Parathyroid adenoma (tissue), 2 donors: Measurements from ENCODE around the gene GPX6.

ENCODE experiments used
- H2AFZ ChIP-seq: fragments of 300-600 bp; sonication (generic); one replicate; pipeline ENCODE4 v1.7.0; 2017; ENCODE audit warnings: antibody characterized with exemption, mild to moderate bottlenecking
- H3K27ac ChIP-seq: fragments of 300-600 bp; sonication (generic); one replicate; pipeline ENCODE4 v1.7.0; 2017
- H3K27me3 ChIP-seq: fragments of 300-600 bp; sonication (generic); one replicate; pipeline ENCODE4 v1.7.0; 2017; ENCODE audit warnings: low read length; ENCODE audit not compliant: control insufficient read depth, insufficient read depth
- H3K36me3 ChIP-seq: fragments of 300-600 bp; sonication (generic); one replicate; pipeline ENCODE4 v1.7.0; 2017; ENCODE audit warnings: low read length; ENCODE audit not compliant: control insufficient read depth, insufficient read depth
- H3K4me1 ChIP-seq: fragments of 300-600 bp; sonication (generic); one replicate; pipeline ENCODE4 v1.7.0; 2017; ENCODE audit warnings: control low read depth
- H3K4me2 ChIP-seq: fragments of 300-600 bp; sonication (generic); one replicate; pipeline ENCODE4 v1.7.0; 2017; ENCODE audit warnings: low read length
- H3K4me3 ChIP-seq: fragments of 300-600 bp; sonication (generic); one replicate; pipeline ENCODE4 v1.7.0; 2017; ENCODE audit warnings: low read depth, low read length
- H3K79me2 ChIP-seq: fragments of 300-600 bp; sonication (generic); one replicate; pipeline ENCODE4 v1.7.0; 2017; ENCODE audit warnings: control low read depth
- H3K9ac ChIP-seq: fragments of 300-600 bp; sonication (generic); one replicate; pipeline ENCODE4 v1.7.0; 2017; ENCODE audit warnings: mild to moderate bottlenecking
- H3K9me3 ChIP-seq: fragments of 300-600 bp; sonication (generic); one replicate; pipeline ENCODE4 v1.7.0; 2017; ENCODE audit warnings: low read length; ENCODE audit not compliant: control insufficient read depth
- TF ChIP-seq, protein P1 (sequence below): fragments of 300-600 bp; sonication (generic); IDR thresholded peaks from one replicate; pipeline ENCODE4 v1.7.0; 2017; ENCODE audit warnings: antibody characterized with exemption, mild to moderate bottlenecking
- donor health status: primary hyperparathyroidism.

The GPX6 gene

DNA sequence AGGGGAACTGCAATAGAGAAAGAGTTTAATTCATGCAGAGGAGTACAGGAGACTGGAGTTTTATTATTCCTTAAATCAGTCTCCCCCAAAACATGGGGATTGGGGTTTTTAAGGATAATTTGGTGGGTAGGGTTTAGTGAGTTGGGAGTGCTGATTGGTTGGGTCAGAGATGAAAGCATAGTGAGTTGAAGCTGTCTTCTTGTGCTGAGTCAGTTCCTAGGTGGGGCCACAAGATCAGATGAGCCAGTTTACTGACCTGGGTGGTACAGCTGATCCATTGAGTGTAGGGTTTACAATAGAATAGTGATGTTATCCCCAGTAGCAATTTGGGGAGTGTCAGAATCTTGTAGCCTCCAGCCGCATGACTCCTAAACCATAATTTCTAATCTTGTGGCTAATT, 29.1 kb downstream of the GPX6 start:
- no peaks in the 10 kb centered on the region for H3K4me1 ChIP-seq
- no peak overlapping the region for H3K4me2 ChIP-seq
- no peak overlapping the region for H3K4me3 ChIP-seq
- no peak overlapping the region for H2AFZ ChIP-seq
- H3K9me3 ChIP-seq = no peaks in the 10 kb centered on the region
- H3K36me3 ChIP-seq = no peaks in the 10 kb centered on the region
- TF ChIP-seq, protein P1, sequence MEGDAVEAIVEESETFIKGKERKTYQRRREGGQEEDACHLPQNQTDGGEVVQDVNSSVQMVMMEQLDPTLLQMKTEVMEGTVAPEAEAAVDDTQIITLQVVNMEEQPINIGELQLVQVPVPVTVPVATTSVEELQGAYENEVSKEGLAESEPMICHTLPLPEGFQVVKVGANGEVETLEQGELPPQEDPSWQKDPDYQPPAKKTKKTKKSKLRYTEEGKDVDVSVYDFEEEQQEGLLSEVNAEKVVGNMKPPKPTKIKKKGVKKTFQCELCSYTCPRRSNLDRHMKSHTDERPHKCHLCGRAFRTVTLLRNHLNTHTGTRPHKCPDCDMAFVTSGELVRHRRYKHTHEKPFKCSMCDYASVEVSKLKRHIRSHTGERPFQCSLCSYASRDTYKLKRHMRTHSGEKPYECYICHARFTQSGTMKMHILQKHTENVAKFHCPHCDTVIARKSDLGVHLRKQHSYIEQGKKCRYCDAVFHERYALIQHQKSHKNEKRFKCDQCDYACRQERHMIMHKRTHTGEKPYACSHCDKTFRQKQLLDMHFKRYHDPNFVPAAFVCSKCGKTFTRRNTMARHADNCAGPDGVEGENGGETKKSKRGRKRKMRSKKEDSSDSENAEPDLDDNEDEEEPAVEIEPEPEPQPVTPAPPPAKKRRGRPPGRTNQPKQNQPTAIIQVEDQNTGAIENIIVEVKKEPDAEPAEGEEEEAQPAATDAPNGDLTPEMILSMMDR = no peak
- H3K27ac ChIP-seq = no peak overlapping the region
- no peaks in the 10 kb centered on the region for H3K27me3 ChIP-seq
- H3K79me2 ChIP-seq = no peaks in the 10 kb centered on the region
- H3K9ac ChIP-seq = no peak overlapping the region

DNA sequence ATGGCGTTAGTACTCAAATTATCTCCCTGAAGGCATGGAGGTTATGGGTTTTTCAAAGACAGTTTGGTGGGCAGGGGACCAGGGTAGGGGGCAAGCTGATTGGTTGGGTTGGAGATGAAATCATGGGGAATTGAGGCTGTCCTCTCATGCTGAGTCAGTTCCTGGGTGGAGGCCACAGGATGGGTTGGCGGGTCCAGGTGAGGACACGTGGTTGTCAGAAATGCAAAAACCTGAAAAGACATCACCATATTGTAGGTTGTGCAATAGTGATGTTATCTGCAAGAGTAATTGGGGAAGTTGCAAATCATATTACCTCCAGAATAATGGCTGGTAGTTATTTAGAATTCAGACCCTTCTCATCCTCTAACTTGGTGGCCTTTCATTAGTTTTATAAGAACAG, 30.1 kb downstream of the GPX6 start:
- Histone ChIP-seq H3K27me3 (no peaks in the 10 kb centered on the region), H3K4me2 (no peak overlapping the region), H2AFZ (no peak overlapping the region), H3K27ac (no peak overlapping the region), H3K36me3 (no peaks in the 10 kb centered on the region), H3K9me3 (no peaks in the 10 kb centered on the region), H3K9ac (no peak overlapping the region), H3K4me1 (no peaks in the 10 kb centered on the region), H3K79me2 (no peaks in the 10 kb centered on the region), H3K4me3 (no peak overlapping the region)
- TF ChIP-seq, protein P1 = no peak

- Histone ChIP-seq H3K27ac (no peak overlapping the region), H3K79me2 (no peaks in the 10 kb centered on the region), H3K4me1 (no peaks in the 10 kb centered on the region), H3K9me3 (no peaks in the 10 kb centered on the region), H3K4me3 (no peak overlapping the region), H3K27me3 (no peaks in the 10 kb centered on the region), H3K36me3 (no peaks in the 10 kb centered on the region), H3K9ac (no peak overlapping the region), H2AFZ (no peak overlapping the region), H3K4me2 (no peak overlapping the region)
- TF ChIP-seq, protein P1 = no peak
Measured at GRCh38 chr6:28480253-28480932, 35.2 kb downstream of the GPX6 start.

- Histone ChIP-seq H3K36me3 (no peaks in the 10 kb centered on the region), H3K79me2 (no peaks in the 10 kb centered on the region), H3K9ac (no peak overlapping the region), H2AFZ (no peak overlapping the region), H3K9me3 (no peaks in the 10 kb centered on the region), H3K4me3 (no peak overlapping the region), H3K4me1 (no peaks in the 10 kb centered on the region), H3K27ac (no peak overlapping the region), H3K4me2 (no peak overlapping the region), H3K27me3 (no peaks in the 10 kb centered on the region)
- TF ChIP-seq, protein P1 = no peak
Measured at GRCh38 chr6:28478518-28478917, 37.1 kb downstream of the GPX6 start.
